Calu3 (cell line): ENCODE measurements around the gene NR5A2. TPM values are rescaled to one million over a fixed set of nuclear protein-coding genes. Genes with fewer than 3 reads are reported as not detected.
A peak's percentile ranks its signal among the peaks of the same experiment; 100 is the strongest.

Experiments used
- BruUV-seq: library from RNA; stranded (reverse); fragments of 400-500 nt; replicated peaks from 2 replicates; lab custom pipeline; 2021; lab: Mats Ljungman, UMichigan
- CTCF ChIA-PET: fragments of 300-600 bp; sonication (Branson Sonifier 250); formaldehyde crosslinking; loops from one replicate; lab custom pipeline; 2022; ENCODE audit warnings: antibody characterized with exemption; lab: Charles Lee
- DNase-seq: peaks from one replicate; pipeline ENCODE4 v3.0.0; 2022
- H3K27ac Mint-ChIP-seq: one replicate; pipeline ENCODE4 v1.8.0; 2022; ENCODE audit warnings: mixed read lengths; ENCODE audit not compliant: unreplicated experiment
- H3K27me3 Mint-ChIP-seq: one replicate; pipeline ENCODE4 v1.8.0; 2022; ENCODE audit warnings: mixed read lengths; ENCODE audit not compliant: unreplicated experiment
- H3K36me3 Mint-ChIP-seq: one replicate; pipeline ENCODE4 v1.8.0; 2022; ENCODE audit warnings: mild to moderate bottlenecking, moderate library complexity, mixed read lengths; ENCODE audit not compliant: insufficient read depth, unreplicated experiment
- H3K4me1 Mint-ChIP-seq: one replicate; pipeline ENCODE4 v1.8.0; 2022; ENCODE audit warnings: mild to moderate bottlenecking, low read depth, mixed read lengths; ENCODE audit not compliant: unreplicated experiment
- H3K4me3 Mint-ChIP-seq: one replicate; pipeline ENCODE4 v1.8.0; 2022; ENCODE audit warnings: mild to moderate bottlenecking, low read depth, moderate library complexity, mixed read lengths; ENCODE audit not compliant: unreplicated experiment
- H3K9me3 Mint-ChIP-seq: one replicate; pipeline ENCODE4 v1.8.0; 2022; ENCODE audit warnings: low read depth, mixed read lengths; ENCODE audit not compliant: unreplicated experiment
- CTCF ChIP-seq: fragments of 200-600 bp; IDR thresholded peaks from one replicate; pipeline ENCODE4 v1.8.0; 2022; ENCODE audit warnings: antibody characterized with exemption; ENCODE audit not compliant: unreplicated experiment
- intact Hi-C: fragments of 100-400 bp; cut with micrococcal nuclease; formaldehyde crosslinking; loops from one replicate; pipeline ENCODE4 v1.10.0; 2022; ENCODE audit not compliant: unreplicated experiment
- total RNA-seq: library from RNA; stranded (reverse); gene quantifications from 2 replicates; pipeline ENCODE4 v1.2.3, GENCODE V29; 2022

Gene NR5A2
- total RNA-seq, 1 experiment from 2014 or later, result 6.9 TPM

- DNase-seq, result no peak
- CTCF ChIA-PET, result interaction anchor here (0.5 kb wide), 1 partner anchor 769 kb away, joined by 5 read pairs; no protein-coding TSS in a partner anchor
- Mint-ChIP-seq H3K36me3 (peaks cover 44% of the 10 kb centered on the region), H3K27ac (peak overlapping the region; percentile 69), H3K27me3 (peaks cover 49% of the 10 kb centered on the region), H3K9me3 (no peaks in the 10 kb centered on the region), H3K4me3 (peak overlapping the region; percentile 83), H3K4me1 (peaks cover 35% of the 10 kb centered on the region)
- BruUV-seq, result no TSS peak
- no peak for TF ChIP-seq CTCF
- intact Hi-C loops, result loop anchor here (2.0 kb wide), 1 partner anchor 89 kb away; no protein-coding TSS in a partner anchor
These were observed 14.0 kb downstream of the NR5A2 start for GRCh38 chr1:200041337-200042118.

- Mint-ChIP-seq H3K4me1 (peaks cover 35% of the 10 kb centered on the region), H3K9me3 (no peaks in the 10 kb centered on the region), H3K36me3 (peaks cover 44% of the 10 kb centered on the region), H3K4me3 (peak overlapping the region; percentile 83), H3K27me3 (peaks cover 45% of the 10 kb centered on the region), H3K27ac (no peak overlapping the region)
- TF ChIP-seq CTCF, result no peak
- CTCF ChIA-PET, result interaction anchor here (0.9 kb wide), 1 partner anchor 23 kb away, joined by 5 read pairs; no protein-coding TSS in a partner anchor
- intact Hi-C loops, result loop anchor here (2.0 kb wide), 1 partner anchor 89 kb away; no protein-coding TSS in a partner anchor
- no TSS peak for BruUV-seq
- no peak for DNase-seq
These were observed 14.6 kb downstream of the NR5A2 start for GRCh38 chr1:200042119-200042551.

- Mint-ChIP-seq H3K36me3 (peaks cover 44% of the 10 kb centered on the region), H3K27ac (peak overlapping the region; percentile 47), H3K9me3 (no peaks in the 10 kb centered on the region), H3K4me3 (peak overlapping the region; percentile 83), H3K27me3 (peaks cover 39% of the 10 kb centered on the region), H3K4me1 (peaks cover 35% of the 10 kb centered on the region)
- BruUV-seq, result no TSS peak
- CTCF ChIA-PET, result interaction anchor here (0.9 kb wide), 1 partner anchor 24 kb away, joined by 5 read pairs; no protein-coding TSS in a partner anchor
- intact Hi-C loops, result loop anchor here (2.0 kb wide), 1 partner anchor 88 kb away; no protein-coding TSS in a partner anchor
- peak; percentile 30 for DNase-seq
- no peak for TF ChIP-seq CTCF
These were observed 15.2 kb downstream of the NR5A2 start for GRCh38 chr1:200042552-200043335.

GRCh38 chr1:200043336-200043668 is 15.8 kb downstream of the NR5A2 start:
- no peak for TF ChIP-seq CTCF
- H3K27me3 Mint-ChIP-seq, result peaks cover 34% of the 10 kb centered on the region
- no peaks in the 10 kb centered on the region for H3K9me3 Mint-ChIP-seq
- no peak for DNase-seq
- no peak overlapping the region for H3K27ac Mint-ChIP-seq
- CTCF ChIA-PET, result interaction anchor here (0.9 kb wide), 1 partner anchor 25 kb away, joined by 5 read pairs; no protein-coding TSS in a partner anchor
- no TSS peak for BruUV-seq
- peaks cover 44% of the 10 kb centered on the region for H3K36me3 Mint-ChIP-seq
- intact Hi-C loops, result loop anchor here (2.0 kb wide), 1 partner anchor 87 kb away; no protein-coding TSS in a partner anchor
- peaks cover 35% of the 10 kb centered on the region for H3K4me1 Mint-ChIP-seq
- peak overlapping the region; percentile 83 for H3K4me3 Mint-ChIP-seq
